Measurements from ENCODE around the gene SGTB. TPM values are rescaled to one million over a fixed set of nuclear protein-coding genes. Genes with fewer than 3 reads are reported as not detected.
A peak's percentile ranks its signal among the peaks of the same experiment; 100 is the strongest.

The SGTB gene
- total RNA-seq, 1 donor from 2014 or later: 15.0 TPM

DNA sequence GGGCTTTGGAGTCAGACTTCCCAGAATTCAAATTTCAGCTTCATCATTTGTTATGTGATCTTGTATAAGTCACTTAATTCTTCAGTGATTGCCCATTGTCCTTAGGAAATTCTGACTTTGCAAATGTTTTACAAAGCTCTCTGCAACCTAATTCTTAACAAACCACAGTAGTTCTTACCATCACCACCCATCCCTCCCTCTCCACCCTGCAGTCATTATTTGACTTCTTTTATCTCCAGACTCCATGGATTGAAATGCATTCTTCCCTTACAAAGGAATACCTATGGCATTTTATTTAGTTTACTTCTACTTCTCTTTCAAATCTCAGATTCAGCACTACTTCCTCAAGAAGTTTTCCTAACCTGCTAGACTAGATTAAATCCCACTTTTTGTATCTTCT, 74.0 kb downstream of the SGTB start:
- no peaks in the 10 kb centered on the region for H3K27me3 Mint-ChIP-seq (ENCODE audit: low read depth)
- H3K4me1 Mint-ChIP-seq: no peaks in the 10 kb centered on the region
- TF ChIP-seq, protein P1, sequence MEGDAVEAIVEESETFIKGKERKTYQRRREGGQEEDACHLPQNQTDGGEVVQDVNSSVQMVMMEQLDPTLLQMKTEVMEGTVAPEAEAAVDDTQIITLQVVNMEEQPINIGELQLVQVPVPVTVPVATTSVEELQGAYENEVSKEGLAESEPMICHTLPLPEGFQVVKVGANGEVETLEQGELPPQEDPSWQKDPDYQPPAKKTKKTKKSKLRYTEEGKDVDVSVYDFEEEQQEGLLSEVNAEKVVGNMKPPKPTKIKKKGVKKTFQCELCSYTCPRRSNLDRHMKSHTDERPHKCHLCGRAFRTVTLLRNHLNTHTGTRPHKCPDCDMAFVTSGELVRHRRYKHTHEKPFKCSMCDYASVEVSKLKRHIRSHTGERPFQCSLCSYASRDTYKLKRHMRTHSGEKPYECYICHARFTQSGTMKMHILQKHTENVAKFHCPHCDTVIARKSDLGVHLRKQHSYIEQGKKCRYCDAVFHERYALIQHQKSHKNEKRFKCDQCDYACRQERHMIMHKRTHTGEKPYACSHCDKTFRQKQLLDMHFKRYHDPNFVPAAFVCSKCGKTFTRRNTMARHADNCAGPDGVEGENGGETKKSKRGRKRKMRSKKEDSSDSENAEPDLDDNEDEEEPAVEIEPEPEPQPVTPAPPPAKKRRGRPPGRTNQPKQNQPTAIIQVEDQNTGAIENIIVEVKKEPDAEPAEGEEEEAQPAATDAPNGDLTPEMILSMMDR (conservative IDR thresholded peaks at IDR 0.05): no peak
- peaks cover 2% of the 10 kb centered on the region for H3K36me3 Mint-ChIP-seq (ENCODE audit: low read depth)
- DNase-seq (ENCODE audit: low read depth, low spot score): no peak
- H3K27ac Mint-ChIP-seq (ENCODE audit: unreplicated experiment): no peak overlapping the region
- no peak overlapping the region for H3K4me3 Mint-ChIP-seq
- H3K9me3 Mint-ChIP-seq: no peaks in the 10 kb centered on the region

DNA sequence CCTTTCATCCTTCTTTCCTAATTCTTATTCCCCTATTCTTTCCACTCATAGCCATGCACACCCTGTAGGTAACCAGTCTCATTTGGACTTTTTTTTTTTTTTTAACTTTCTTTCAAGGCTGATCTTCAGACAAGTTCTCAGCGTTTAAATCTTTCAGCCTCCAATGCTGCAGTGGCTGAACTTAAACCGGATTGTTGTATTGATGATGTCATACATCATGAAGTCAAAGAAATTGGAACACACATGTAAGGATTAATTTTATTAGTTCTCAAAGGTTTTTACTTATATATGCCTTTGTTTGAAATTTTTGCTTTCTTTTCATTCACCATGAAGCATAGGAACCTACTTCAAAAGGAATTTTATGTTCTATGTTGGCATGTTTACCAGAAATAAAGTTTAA, 75.0 kb downstream of the SGTB start:
- TF ChIP-seq, protein P1 (conservative IDR thresholded peaks at IDR 0.05): no peak
- DNase-seq (ENCODE audit: low read depth, low spot score): no peak
- Mint-ChIP-seq H3K36me3 (ENCODE audit: low read depth) (peaks cover 2% of the 10 kb centered on the region), H3K27ac (ENCODE audit: unreplicated experiment) (no peak overlapping the region), H3K27me3 (ENCODE audit: low read depth) (no peaks in the 10 kb centered on the region), H3K4me3 (no peak overlapping the region), H3K9me3 (no peaks in the 10 kb centered on the region), H3K4me1 (no peaks in the 10 kb centered on the region)

DNA sequence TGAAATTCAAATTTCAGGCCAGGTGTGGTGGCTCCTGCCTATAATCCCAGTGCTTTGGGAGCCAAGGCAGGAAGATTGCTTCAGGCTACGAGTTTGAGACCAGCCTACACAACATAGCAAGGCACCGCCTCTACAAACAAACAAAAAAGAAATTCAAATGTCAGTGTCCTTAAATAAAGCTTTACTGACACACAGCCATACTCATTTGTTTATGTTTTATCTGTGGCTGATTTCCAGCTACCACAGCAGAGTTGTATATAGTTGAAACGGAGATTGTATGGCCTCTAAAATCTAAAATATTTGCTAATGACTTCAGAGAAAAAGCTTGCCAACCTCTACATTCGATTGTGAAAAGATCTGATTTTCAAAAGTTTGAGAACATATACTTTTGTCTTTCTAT, 81.7 kb downstream of the SGTB start:
- peaks cover 17% of the 10 kb centered on the region for H3K36me3 Mint-ChIP-seq (ENCODE audit: low read depth)
- H3K4me3 Mint-ChIP-seq: no peak overlapping the region
- no peaks in the 10 kb centered on the region for H3K27me3 Mint-ChIP-seq (ENCODE audit: low read depth)
- TF ChIP-seq, protein P1 (conservative IDR thresholded peaks at IDR 0.05): no peak
- H3K4me1 Mint-ChIP-seq: no peaks in the 10 kb centered on the region
- H3K27ac Mint-ChIP-seq (ENCODE audit: unreplicated experiment): no peak overlapping the region
- H3K9me3 Mint-ChIP-seq: no peaks in the 10 kb centered on the region
- no peak for DNase-seq (ENCODE audit: low read depth, low spot score)

DNA sequence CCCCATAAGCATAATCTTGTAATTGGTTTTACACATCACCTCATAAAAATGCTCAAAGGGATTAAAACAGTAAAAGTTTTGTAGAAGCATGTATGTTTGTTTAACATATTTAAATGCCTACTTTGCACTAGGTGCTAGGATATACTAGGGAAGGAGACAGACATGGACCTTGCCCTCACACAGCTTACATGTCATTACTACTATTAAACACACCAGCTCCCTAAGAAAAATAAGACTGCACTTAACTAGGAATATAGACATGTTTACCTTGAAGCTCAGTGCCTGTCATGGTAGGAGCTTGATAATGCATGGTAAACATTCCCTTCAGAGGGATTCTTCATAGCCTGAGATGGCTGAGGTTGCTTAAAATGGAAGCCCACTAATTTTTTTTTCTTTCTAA, 90.9 kb downstream of the SGTB start:
- TF ChIP-seq, protein P1 (conservative IDR thresholded peaks at IDR 0.05): no peak
- Mint-ChIP-seq H3K36me3 (ENCODE audit: low read depth) (peaks cover 7% of the 10 kb centered on the region), H3K4me1 (peaks cover 5% of the 10 kb centered on the region), H3K27ac (ENCODE audit: unreplicated experiment) (no peak overlapping the region), H3K27me3 (ENCODE audit: low read depth) (no peaks in the 10 kb centered on the region), H3K9me3 (no peaks in the 10 kb centered on the region), H3K4me3 (peak overlapping the region; percentile 51)
- DNase-seq (ENCODE audit: low read depth, low spot score): no peak

DNA sequence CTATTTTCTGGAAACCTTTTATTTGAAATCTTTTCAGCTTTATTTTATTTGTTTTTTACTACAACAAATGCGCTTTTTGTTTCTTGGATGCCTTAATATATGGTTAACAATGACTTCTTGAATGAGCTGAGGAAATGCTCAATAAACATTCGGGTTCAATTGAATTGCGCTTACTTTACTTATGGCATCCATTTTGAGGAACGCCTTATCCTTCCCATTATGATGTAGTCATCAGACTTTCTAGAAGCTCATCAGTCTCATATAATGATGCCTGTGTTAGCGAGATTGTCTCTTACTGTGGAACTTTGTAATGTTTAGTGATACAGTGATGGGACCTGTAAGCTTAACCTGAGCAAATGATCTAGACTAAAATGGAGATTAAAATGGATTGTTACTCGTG, 96.2 kb downstream of the SGTB start:
- no peaks in the 10 kb centered on the region for H3K27me3 Mint-ChIP-seq (ENCODE audit: low read depth)
- H3K9me3 Mint-ChIP-seq: no peaks in the 10 kb centered on the region
- DNase-seq (ENCODE audit: low read depth, low spot score): no peak
- H3K4me1 Mint-ChIP-seq: peaks cover 34% of the 10 kb centered on the region
- TF ChIP-seq, protein P1 (conservative IDR thresholded peaks at IDR 0.05): no peak
- peak overlapping the region; percentile 100 for H3K4me3 Mint-ChIP-seq
- H3K27ac Mint-ChIP-seq (ENCODE audit: unreplicated experiment): peak overlapping the region; percentile 43
- peaks cover 7% of the 10 kb centered on the region for H3K36me3 Mint-ChIP-seq (ENCODE audit: low read depth)

All from neural crest cell (in vitro differentiated cells).